GM12891 (cell line): ENCODE data around the gene KCND2.

Source experiments
- PAX5 ChIP-seq: IDR thresholded peaks from 2 replicates; pipeline ENCODE4 v1.6.1; 2011; ENCODE audit warnings: low read length, moderate library complexity, mild to moderate bottlenecking; ENCODE audit not compliant: insufficient read depth, severe bottlenecking
- POLR2A ChIP-seq: IDR thresholded peaks from 2 replicates; pipeline ENCODE4 v1.6.1; 2011; ENCODE audit warnings: low read depth, low read length, control low read depth
- POLR2AphosphoS5 ChIP-seq: IDR thresholded peaks from 2 replicates; pipeline ENCODE4 v1.6.1; 2011; ENCODE audit warnings: low read depth, low read length, control low read depth
- POU2F2 ChIP-seq: IDR thresholded peaks from 2 replicates; pipeline ENCODE4 v1.6.1; 2011; ENCODE audit warnings: low read depth, mild to moderate bottlenecking, control low read depth, low read length, moderate library complexity
- SPI1 ChIP-seq: IDR thresholded peaks from 2 replicates; pipeline ENCODE4 v1.6.1; 2011; ENCODE audit warnings: low read depth, low read length, control low read depth
- TAF1 ChIP-seq: IDR thresholded peaks from 2 replicates; pipeline ENCODE4 v1.6.1; 2011; ENCODE audit warnings: low read depth, low read length, control low read depth

- TF ChIP-seq POLR2A (no peak), POLR2AphosphoS5 (no peak), POU2F2 (no peak), SPI1 (no peak), TAF1 (no peak), PAX5 (no peak)
Observed at GRCh38 chr7:120658516-120658915, 385.5 kb downstream of the KCND2 start.
